Amygdala (tissue), 56 donors: ENCODE results near the gene KCND3.
A peak's percentile ranks its signal among the peaks of the same experiment; 100 is the strongest.

Source experiments
- DNase-seq, 56 donors: peaks; one replicate each; lab custom pipeline; 2025; lab: John Stamatoyannopoulos, UW

Gene KCND3

GRCh38 chr1:111856411-111857185 lies 132.9 kb downstream of the KCND3 start:
- no peak for DNase-seq

GRCh38 chr1:111855260-111855659 lies 134.2 kb downstream of the KCND3 start:
- DNase-seq, result no peak

GRCh38 chr1:111852261-111852721 lies 137.2 kb downstream of the KCND3 start:
- no peak for DNase-seq

- peak in 6 of 56 donors; percentile 5 to 18 (median 14) for DNase-seq
These were observed 137.9 kb downstream of the KCND3 start for GRCh38 chr1:111851552-111851951.

GRCh38 chr1:111850109-111850508 lies 139.4 kb downstream of the KCND3 start:
- DNase-seq, result no peak

GRCh38 chr1:111848852-111849545 lies 140.5 kb downstream of the KCND3 start:
- peak in 6 of 56 donors; percentile 7 to 23 (median 14) for DNase-seq

GRCh38 chr1:111847466-111847865 lies 142.0 kb downstream of the KCND3 start:
- DNase-seq, result no peak

GRCh38 chr1:111846842-111847241 lies 142.6 kb downstream of the KCND3 start:
- no peak for DNase-seq

- peak in 31 of 56 donors; percentile 3 to 77 (median 31) for DNase-seq
These were observed 146.3 kb downstream of the KCND3 start for GRCh38 chr1:111843177-111843576.

GRCh38 chr1:111842411-111842810 lies 147.1 kb downstream of the KCND3 start:
- no peak for DNase-seq

GRCh38 chr1:111841746-111842145 lies 147.7 kb downstream of the KCND3 start:
- DNase-seq, result no peak

- no peak for DNase-seq
These were observed 148.3 kb downstream of the KCND3 start for GRCh38 chr1:111841189-111841588.

GRCh38 chr1:111837393-111837792 lies 152.1 kb downstream of the KCND3 start:
- DNase-seq, result no peak

GRCh38 chr1:111836111-111836510 lies 153.4 kb downstream of the KCND3 start:
- DNase-seq, result no peak

GRCh38 chr1:111835514-111835913 lies 154.0 kb downstream of the KCND3 start:
- no peak for DNase-seq

- no peak for DNase-seq
These were observed 154.5 kb downstream of the KCND3 start for GRCh38 chr1:111834956-111835355.

- no peak for DNase-seq
These were observed 156.1 kb downstream of the KCND3 start for GRCh38 chr1:111833334-111833733.

GRCh38 chr1:111832521-111833155 lies 156.8 kb downstream of the KCND3 start:
- DNase-seq, result no peak

GRCh38 chr1:111831153-111831552 lies 158.3 kb downstream of the KCND3 start:
- no peak for DNase-seq

- peak in 8 of 56 donors; percentile 9 to 24 (median 18) for DNase-seq
These were observed 161.5 kb downstream of the KCND3 start for GRCh38 chr1:111827946-111828345.

- DNase-seq, result no peak
These were observed 163.2 kb downstream of the KCND3 start for GRCh38 chr1:111826278-111826677.
